Activated CD8-positive, alpha-beta memory T cell treated with anti-CD3 and anti-CD28 coated beads for 4 hours (primary cell): Measurements from ENCODE around the gene GAK.

Experiments used
- DNase-seq, 2 donors: peaks; one replicate each; pipeline ENCODE4 v3.0.0-alpha.2; 2020; ENCODE audit warnings: low read depth in 2 of 2

GAK gene

GRCh38 chr4:889516-889915 lies 42.6 kb downstream of the GAK start:
- DNase-seq = no peak

- DNase-seq = no peak
Observed at GRCh38 chr4:888029-888428, 44.1 kb downstream of the GAK start.

- no peak for DNase-seq
Observed at GRCh38 chr4:887034-887763, 44.9 kb downstream of the GAK start.

- no peak for DNase-seq
Observed at GRCh38 chr4:886244-886643, 45.9 kb downstream of the GAK start.

GRCh38 chr4:885353-885752 lies 46.8 kb downstream of the GAK start:
- DNase-seq = no peak

- DNase-seq = no peak
Observed at GRCh38 chr4:884896-885295, 47.2 kb downstream of the GAK start.

- DNase-seq = no peak
Observed at GRCh38 chr4:884259-884658, 47.9 kb downstream of the GAK start.

GRCh38 chr4:883377-884095 lies 48.6 kb downstream of the GAK start:
- no peak for DNase-seq

GRCh38 chr4:882646-883045 lies 49.5 kb downstream of the GAK start:
- DNase-seq = no peak

GRCh38 chr4:881709-882108 lies 50.4 kb downstream of the GAK start:
- no peak for DNase-seq

GRCh38 chr4:880684-881405 lies 51.3 kb downstream of the GAK start:
- no peak for DNase-seq

GRCh38 chr4:879729-880077 lies 52.4 kb downstream of the GAK start:
- DNase-seq = peak; percentile 14 to 38

GRCh38 chr4:878796-879728 lies 53.1 kb downstream of the GAK start:
- DNase-seq = peak in 1 of 2 donors; percentile 4

GRCh38 chr4:877502-877901 lies 54.6 kb downstream of the GAK start:
- no peak for DNase-seq

- DNase-seq = no peak
Observed at GRCh38 chr4:876780-877179, 55.3 kb downstream of the GAK start.

GRCh38 chr4:875818-876423 lies 56.2 kb downstream of the GAK start:
- no peak for DNase-seq

- DNase-seq = no peak
Observed at GRCh38 chr4:874971-875817, 56.9 kb downstream of the GAK start.

GRCh38 chr4:874056-874455 lies 58.1 kb downstream of the GAK start:
- no peak for DNase-seq

- no peak for DNase-seq
Observed at GRCh38 chr4:872241-872981, 59.7 kb downstream of the GAK start.

GRCh38 chr4:871484-871883 lies 60.6 kb downstream of the GAK start:
- no peak for DNase-seq
